Measurements from ENCODE around the gene PKP4.

The PKP4 gene

GRCh38 chr2:158723181-158723838 is 266.6 kb downstream of the PKP4 start:
- DNase-seq = no peak

DNA sequence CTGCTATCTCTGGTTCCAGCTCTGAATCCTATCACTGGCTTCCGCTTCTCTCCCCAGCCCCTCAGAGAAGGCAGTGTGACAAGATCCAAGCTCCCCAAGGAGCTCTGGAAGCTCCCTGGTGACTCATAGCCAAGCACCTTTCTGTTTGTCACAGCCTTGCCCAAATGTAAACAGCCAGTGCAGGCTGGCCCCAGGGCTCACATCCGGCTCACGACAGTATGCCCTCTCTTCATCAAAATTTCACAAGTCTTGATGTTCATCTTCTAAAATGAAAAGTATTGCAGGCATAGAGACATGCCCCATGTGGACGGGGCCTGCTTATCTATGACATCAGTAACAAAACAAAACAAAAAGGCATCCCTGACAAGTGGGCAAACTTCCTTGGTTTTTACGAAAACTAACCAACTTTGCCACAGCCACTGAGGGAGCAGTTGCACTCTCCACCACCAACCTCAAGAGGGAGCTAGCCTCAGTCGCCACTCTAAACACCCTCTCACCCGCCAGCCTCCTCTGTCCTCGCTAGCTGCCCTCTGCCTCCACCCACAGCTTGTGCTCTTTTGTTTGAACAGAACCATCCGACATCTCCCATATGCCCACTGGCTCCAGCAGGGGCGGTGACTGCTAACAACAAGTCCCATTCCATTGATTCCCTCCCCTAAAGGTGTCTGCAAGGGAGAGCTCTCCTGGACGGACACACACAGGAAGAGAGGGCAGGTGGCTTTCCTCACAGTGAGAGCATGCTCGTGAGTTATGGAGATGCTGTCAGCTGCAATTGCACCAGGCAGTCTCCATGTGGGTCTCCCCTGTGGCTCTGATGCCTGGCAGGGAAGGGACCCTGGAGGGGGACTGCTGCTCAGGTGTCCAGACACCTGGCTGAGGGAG is 267.4 kb downstream of the PKP4 start:
- no peak for DNase-seq

DNA sequence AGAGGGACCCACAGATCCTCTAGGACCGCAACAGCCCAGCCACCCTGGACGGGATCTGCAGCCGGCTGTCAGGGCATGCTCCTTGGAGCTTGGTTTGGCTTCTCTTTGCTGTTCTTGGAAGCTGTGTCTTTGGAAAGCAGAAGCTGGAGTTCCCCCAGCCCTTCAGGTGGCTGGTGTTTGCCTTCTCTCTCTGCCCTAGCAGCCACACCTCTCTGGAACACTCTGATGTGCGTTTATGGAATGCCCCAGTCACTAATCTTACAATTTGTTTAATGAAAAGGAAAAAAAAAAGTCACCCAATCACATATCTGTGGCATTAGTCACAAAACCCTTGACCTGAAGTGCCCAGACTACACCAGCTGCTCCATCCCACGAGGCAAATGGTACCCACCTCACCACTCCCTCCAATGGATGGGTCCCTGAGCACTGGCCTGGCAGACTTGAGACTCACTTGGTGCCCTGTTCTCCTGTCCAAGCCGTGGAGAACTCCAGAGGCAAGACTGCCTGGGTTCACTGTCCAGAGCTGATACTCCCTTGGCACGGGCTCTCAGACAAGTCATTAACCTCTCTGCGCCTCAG is 268.1 kb downstream of the PKP4 start:
- DNase-seq = no peak

DNA sequence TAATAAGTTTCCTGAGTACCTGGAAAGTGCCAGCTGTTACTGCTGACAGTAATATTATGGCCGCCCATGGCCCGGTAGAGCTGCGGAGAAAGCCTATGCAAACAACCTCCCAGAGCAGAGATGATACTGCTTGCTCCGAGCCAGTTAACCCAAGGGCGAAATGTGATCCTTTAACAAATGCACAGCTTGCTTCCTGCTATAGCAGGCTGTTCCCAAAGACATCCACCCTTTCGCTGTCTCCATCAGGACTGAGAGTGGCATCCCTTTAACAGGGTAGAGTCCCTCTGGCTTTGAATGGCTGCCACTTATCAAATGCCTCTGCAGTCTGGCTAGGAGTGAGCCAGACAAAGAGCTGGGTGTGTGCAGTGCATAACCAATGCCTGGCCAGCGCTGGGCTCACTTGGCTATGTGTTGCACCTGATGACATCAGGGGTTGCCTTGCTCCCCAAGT is 268.7 kb downstream of the PKP4 start:
- DNase-seq = no peak

DNA sequence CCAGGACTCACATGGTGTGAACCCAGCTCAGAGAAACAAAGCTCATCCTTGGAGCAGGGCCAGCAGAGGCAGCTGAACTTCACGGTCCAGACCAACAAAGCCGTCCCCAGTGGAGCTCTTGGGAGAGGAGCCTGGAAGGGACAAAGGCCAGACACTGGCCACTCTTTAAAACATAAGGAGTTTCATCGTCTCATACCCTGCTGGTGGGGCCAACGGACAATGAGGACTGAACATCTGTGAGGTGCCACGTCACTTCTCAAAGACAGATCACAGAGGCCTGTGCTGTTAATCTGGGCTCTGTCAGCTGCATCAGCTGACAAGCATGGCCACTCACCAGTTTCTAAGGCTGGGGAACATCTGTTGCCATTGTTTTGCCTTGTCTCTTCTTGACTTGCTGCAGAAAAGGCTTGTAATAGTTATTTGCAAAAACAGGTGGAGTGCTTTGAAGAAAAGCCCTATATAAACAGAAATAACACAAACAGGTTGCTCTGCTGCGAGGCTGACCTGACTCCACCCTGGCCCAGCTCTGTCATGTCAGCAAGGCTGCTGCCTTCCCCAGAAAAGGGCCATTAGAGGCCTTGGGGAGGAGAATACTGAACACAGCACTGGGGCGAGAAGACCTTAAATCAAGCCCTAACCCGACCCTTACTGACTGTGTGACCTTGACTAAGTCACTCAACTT is 270.3 kb downstream of the PKP4 start:
- DNase-seq = no peak

GRCh38 chr2:158728422-158728821 is 271.7 kb downstream of the PKP4 start:
- no peak for DNase-seq

DNA sequence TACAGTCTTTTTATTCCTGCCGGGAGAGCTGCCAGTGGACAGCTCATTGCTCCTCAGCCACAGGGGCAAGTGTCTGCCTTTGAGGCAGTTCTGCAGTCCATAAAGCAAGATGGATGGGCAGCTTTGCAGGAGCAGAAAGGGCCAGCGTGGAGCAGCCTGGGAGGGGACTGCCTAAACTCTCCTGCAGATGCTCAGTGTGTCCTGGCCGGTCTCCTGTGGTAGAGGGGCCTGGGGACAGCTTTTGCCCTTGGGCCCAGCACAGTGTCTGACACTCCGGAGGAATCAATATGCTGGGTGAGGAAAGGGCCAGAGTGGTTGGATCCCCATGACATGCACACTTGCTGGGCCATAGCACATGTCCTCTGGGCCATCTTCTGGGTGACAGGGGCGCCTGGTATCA is 272.7 kb downstream of the PKP4 start:
- no peak for DNase-seq

GRCh38 chr2:158729873-158730620 is 273.3 kb downstream of the PKP4 start:
- no peak for DNase-seq

DNA sequence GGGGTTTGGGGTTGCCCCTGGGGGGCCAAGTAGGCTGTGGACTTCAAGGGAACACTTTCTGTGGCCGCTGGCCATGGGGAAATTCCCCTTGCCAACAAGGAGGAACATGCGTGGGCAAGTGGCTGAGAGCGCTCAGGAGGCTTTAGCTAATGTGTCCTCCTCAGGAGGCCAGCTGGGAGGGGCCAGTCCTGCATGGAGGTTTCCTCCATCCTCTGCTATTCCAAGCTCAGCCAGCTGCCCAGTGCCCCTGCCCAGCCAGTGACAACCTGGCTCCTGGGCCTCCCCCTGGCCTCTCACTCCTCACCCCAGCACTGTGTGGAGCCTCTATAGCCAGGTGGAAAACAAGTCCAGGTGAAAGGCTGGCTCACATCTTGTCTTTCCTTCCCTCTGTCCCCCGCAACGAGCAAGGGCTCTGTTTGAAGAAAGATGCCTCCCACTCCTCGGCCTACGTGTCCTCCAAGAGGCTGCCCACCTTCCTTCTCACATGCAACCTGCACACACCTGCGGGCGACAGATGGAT is 273.9 kb downstream of the PKP4 start:
- DNase-seq = no peak

DNA sequence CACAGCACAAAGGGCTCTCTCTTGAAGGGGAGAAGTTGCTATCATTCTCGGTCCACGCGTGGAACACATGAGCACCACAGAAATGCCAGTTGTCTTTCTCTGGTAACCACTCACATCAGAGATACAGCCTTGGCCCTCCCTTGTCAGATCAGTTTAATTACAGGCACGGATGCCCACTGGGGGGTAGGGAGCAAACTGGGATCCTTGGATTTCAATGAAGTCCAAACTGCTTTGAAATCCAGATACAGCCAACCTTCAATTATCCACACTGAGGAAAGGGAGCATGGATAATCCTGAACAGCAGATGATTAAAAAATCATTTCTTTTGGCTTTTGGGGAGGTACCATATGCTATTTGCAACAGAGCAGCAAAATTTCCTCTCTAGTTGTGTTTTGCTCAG is 274.6 kb downstream of the PKP4 start:
- no peak for DNase-seq

All from activated CD4-positive, alpha-beta T cell treated with anti-CD3 and anti-CD28 coated beads for 4 hours (primary cell).